Activated CD4-positive, CD25-positive, alpha-beta regulatory T cell treated with anti-CD3 and anti-CD28 coated beads, Interleukin-2, amount 50 U/mL, for 72 hours (primary cell): ENCODE data around the gene MUSTN1.

Experiments
- DNase-seq: peaks from one replicate; pipeline ENCODE4 v3.0.0; 2021

The MUSTN1 gene

DNA sequence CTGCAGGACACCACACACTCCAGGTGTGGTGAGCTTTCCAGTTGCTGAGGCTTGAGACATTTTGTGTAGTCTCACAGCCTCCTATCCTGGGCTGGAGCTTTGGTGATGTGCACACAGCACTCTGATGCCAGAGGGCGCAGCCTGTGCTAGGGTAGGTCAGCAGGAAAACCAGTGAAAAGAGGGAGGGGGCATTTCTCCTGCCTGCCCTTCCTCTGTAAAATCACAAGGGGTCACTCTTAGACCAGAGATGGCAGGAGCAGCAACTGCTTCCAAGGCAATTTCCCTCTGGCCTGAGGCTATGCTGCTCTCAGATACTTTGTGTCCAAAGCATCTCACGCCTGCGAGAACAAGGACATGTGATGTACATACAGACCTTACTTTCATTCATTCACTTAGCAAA lies 16.5 kb upstream of the MUSTN1 start:
- no peak for DNase-seq

DNA sequence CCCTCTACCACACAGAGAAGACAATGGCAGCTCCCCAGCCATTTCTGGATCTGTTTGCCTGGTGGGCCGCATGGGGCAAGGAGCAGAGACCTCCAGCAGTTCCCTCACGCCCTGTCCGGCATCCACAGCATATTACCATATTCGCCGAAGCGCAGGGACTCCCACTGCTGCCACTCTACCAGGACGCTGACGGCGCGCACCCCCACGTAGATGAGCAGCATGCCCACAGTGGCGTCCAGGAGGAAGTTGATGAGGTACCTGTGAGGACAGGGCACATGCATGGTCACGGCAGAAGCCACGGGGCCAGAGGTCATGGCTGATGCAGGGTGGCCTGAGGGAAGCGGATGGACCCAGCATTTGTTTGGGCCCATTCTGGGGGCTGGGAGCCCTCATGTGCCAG lies 14.8 kb upstream of the MUSTN1 start:
- DNase-seq, result no peak

DNA sequence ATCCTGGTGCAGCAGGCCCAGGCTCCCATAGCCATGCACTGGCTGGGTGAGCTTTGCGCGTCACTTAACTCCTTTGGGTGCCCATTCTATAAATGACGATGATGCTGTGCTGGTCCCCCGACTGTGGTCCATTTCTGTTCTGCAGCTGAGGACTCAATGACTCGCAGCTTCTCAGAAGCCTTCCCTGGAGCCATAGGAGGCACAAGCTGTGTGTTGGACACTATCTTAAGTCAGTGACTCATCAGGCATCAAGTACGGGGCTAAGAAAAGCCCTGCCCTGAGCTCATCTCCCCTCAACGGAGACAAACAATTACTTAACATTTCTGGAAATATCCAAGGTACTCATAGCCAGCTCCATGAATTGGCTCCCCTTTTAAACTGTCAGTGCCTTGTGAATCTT lies 13.8 kb upstream of the MUSTN1 start:
- DNase-seq, result no peak

DNA sequence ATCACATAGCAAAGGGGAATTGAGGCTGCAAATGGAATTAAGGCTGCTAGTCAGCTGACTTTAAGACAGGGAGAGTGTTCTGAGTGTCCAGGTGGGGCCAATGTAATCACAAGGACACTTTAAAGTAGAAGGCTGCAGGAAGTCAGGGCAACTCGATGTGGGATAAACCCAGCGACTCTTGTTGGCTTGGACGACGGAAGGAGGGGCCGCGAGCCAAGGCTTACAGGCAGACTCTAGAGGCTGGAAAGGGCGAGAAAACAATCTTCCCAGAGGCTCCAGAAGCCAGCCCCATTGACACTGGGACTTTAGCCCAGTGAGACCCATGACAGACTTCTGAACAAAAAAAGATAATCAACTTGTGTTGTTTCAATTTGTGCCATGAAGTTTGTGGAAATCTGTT lies 12.9 kb upstream of the MUSTN1 start:
- DNase-seq, result no peak

GRCh38 chr3:52847241-52847640 lies 12.4 kb upstream of the MUSTN1 start:
- DNase-seq, result no peak

DNA sequence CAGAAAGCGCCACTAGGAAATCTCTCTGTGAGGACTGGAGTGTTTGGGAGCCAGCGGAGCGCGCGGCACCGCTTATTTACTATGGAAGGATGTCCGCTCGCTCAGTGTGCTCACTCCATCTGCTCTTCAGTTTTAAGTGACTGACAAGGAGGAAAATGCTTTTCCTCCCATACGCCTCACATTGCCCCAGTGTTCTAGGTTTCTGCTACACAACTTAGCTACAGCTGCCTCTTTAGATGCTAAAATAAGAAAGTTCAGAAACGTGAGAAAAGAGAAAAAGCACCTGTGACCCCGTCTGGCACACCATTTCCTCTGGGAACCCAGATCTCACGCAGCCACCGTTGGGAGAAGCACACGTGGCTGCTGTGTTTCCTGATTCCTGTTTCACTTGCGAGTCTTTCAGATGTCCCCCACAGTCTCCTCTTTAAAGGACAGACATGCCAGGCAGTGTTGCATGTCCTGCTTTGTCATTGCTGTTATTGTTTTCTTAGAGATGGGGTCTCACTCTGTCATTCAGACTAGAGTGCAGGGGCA lies 11.7 kb upstream of the MUSTN1 start:
- no peak for DNase-seq

DNA sequence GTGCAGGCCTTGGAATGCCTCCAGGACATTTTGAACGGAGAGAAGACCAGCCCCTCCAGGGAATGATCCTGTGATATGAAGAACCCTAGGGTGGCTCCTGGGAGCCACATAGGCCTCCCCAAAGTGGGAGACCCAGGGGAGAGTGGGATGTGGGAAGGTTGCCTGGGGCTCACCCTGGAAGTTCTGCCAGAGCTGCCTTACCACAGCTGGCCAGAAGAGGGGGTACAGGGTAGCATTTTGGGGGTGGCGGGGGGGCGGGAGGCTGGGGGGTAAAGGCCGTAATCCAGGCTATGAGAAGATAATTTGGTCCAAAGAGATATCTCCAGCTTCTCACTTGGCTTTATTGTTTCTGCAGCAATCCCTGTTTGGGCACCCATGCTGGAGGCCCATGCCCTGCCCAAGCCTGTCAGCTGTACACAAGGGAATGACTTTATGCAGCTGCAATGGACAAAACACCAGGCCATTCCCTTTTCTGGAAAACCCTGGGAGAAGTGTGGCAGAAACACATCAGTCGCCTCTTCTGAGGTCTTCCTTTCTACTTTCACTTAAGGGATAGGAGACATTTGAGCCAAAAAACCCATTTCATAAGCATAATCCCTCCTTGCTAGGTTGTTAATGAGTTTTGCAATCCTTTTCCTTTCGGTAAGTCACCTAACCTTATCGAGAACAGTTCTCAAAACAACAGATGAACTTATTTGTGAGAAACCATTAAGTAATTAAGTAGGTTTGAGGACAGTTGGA lies 11.0 kb upstream of the MUSTN1 start:
- DNase-seq, result no peak

GRCh38 chr3:52845157-52845556 lies 10.3 kb upstream of the MUSTN1 start:
- DNase-seq, result no peak

GRCh38 chr3:52844290-52844975 lies 9.6 kb upstream of the MUSTN1 start:
- DNase-seq, result no peak

DNA sequence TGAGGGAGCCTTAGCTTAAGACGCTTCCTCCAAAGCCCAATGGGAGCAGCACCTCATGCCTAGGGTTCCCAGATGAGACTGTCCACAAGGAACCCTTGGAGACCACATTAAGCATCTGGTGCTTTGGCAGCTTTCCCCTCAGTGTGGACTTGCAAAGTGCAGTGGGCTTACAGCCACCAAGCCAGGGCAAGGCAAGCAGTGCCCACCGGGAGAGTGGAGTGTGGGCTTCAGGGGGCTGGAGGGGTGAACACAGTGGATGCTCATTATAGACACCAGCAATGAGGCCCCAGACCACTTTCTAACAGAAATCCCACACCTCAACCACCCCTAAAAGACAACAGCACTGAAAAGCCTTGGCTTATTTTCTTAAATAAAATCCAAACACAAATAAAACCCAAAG lies 9.1 kb upstream of the MUSTN1 start:
- DNase-seq, result no peak

- DNase-seq, result no peak
Observed at GRCh38 chr3:52843108-52843865, 8.5 kb upstream of the MUSTN1 start.

DNA sequence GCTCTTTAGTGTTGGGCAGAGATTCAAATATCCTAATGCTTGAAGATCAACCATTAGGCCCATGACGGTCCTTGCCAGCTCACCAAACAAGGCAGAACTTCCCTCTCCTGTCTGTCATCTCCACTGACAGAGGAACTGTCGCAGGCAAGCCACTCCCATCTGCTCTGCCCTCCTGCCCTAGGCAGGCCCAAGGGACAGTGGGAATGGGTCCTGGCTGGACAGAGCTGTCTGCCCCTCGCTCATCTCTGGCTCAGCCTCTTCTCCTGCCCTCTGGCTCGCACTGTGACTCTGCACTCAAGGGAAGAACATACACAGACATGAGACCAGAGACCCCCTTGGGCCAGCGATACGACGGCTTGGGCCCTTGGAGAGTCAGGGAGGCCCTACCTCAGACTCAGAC lies 7.6 kb upstream of the MUSTN1 start:
- no peak for DNase-seq

DNA sequence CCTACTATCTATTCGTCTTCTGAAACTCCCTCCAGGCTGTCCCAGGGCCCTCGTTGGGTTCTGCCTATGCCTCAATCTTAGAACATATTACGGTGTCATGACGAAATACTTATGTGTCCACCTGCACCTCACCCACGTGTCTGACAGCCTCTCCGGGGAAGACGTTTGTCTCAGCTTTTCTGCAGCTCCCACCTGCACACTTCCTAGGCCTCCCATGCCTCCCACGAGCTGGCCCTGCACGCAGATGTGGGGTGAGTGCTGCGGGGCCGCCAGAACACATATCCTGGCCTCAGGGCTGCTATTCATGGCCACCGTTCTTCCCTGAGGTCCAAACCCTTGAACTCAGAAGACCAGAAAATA lies 7.1 kb upstream of the MUSTN1 start:
- no peak for DNase-seq

- DNase-seq, result no peak
Observed at GRCh38 chr3:52841211-52841980, 6.6 kb upstream of the MUSTN1 start.

GRCh38 chr3:52839892-52840545 lies 5.2 kb upstream of the MUSTN1 start:
- DNase-seq, result no peak

DNA sequence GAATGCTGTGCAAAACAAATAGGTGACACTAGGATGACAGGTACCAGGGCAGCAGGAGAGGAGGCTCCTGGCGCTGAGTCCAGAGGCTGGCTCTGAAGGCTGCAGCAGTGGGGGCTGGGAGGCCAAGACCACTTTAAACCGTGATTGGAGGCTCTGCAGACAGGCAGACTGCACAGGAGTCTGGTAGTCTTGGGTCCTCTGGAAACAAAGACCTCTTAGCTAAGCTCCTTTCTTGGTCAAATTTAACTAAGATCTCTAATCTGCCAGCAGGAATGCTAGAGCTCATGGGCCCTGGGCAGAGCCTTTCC lies 4.4 kb upstream of the MUSTN1 start:
- no peak for DNase-seq

DNA sequence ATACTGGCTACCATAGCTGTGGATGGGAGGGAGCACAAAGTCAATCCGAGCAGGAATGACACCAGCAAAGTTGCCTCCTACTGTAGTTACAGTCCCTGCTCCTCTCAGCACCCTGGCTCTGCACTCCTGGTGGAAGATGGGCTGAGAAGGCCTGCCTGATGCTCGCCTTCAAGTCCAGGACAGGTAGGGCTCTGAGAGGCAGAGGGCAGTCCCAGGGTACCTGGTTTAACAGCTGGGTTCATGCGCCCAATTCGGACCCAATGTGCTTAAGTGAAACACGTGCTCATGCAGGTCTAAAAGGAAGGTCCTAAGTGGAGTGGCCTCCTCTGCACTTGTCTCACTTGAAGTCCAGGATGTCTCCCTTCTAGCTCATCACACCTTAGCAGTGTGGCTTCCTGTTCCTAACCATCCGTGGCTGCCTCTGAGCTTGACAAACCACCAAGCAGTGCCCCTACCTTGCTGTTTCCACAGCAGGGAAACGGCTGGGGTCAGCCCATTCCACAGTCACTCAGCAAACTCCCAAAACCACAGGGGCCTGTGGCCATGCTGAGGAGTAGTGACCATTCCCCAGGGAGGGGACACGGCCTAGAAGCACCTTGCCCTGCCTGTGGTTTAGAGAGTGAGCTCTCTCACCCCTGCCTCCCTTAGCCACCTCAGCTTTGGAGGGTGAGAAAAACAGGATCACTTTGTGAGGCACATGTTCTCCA lies 3.9 kb upstream of the MUSTN1 start:
- no peak for DNase-seq

DNA sequence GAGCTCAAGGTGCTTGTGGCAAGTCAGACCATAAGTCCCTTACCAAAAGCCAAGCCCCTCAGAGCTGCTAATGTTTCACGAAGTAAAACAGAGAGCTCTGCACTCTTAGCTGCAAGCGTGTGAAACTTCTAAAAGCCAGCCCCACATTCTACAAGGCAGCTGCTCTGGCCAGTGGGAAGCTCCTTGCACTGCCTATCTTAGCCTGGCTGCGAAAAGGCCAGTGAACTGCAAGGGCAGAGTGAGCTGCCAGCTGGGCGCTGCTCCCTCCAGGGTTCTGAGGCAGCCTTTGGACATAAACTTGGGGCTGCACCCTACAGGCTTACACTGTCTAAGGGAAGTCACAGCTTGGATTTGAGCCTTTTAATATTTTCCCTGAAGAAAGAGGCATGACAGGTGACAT lies 2.2 kb upstream of the MUSTN1 start:
- no peak for DNase-seq

DNA sequence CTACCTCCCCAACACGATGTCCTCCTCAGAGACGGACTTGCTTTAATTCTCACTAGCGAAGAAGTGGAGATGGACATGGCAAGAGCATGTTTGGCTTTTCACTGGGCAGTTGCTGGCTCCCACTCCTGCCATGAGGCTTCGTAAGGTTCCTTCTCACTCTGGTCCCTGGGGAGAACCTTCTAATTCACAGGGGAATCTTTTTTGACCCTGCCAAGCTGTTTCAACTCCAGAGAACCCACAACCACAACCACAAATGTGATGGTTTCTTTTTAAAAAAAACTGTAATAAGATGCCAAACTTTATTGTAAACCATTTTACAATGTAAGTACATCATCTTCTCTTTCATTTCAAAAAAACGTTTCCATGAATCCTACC lies 1.6 kb upstream of the MUSTN1 start:
- DNase-seq, result no peak

DNA sequence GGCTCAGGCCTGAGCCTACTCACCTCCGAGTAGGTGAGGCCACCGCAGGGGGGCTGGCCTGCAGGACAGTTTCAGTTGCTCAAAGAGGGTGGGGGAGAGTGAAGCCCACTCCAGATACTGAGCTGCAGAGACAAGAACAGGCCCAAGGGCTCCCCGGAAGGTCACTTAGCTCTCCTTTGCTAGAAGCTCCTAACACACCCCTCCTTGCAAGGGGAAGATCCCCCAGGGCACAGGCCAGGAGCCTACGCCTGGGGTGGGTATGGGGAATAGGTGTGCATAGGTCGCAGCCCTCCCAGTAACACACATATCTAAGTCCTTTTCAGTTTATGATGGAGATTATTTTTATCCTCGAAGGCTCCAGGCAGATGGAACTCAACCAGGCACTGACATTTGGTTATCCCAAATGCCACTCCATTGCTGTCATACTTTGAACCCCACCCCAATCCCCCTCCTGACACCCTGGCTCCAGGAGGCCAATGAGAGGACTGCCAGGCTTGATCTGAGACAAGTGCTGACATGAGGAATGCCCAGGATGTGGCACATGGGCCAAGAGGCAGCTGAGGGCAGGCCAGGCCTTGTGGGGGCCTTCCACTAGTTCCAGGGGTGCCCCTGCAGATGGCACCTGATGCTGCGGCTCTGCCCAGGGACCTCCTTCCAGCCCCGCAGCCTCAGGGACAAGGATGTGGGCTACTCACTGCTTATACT lies 1.1 kb upstream of the MUSTN1 start:
- no peak for DNase-seq

- DNase-seq, result no peak
Observed at GRCh38 chr3:52833202-52833601, 1.6 kb downstream of the MUSTN1 start.
